ENCODE results near the gene BSPRY.
A peak's percentile ranks its signal among the peaks of the same experiment; 100 is the strongest.

The BSPRY gene

DNA sequence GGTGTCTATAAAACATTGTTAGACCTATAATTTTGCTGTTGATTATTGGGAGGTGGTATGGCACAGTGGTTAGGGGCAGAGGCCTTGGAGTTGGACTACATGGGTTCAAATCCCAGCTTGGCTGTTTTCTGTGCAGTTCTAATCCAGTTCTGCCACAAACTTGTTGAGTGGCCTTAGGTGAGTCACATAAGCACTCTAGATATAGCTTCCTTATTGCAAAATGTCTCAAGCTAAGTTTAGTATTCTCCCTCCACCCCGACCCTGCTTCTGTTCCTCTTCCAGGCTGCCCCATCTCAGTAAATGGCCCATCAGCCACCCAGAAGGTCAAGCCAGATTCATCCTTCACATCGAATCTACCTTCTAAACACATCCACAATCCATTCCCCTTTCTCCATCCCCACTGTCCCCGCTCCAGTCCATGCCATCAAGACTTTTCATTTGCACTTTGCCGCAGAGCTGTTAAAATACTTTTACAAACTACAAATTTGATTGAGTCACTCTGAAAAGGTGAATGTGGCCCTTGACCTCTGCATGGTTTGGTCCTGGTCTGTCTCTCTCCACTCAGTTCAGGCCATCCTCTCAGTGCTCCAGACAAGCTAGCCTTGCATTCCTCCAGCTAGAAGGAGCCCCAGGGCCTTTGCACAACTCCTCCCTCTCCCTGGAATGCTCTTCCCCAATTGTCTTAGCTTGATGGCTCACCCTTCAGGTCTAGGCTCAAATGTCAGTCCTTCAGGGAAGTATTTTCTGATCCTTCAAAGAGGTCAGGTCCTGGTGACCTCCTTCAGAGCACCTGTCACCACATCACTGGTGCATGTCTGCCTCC, 37.4 kb downstream of the BSPRY start:
- Histone ChIP-seq H3K4me3 (ENCODE audit: low read length) (no peak overlapping the region), H3K36me3 (ENCODE audit: control insufficient read depth, insufficient read depth, low read length, severe bottlenecking) (peaks cover 40% of the 10 kb centered on the region), H3K4me1 (ENCODE audit: control insufficient read depth, insufficient read depth, low read length) (peaks cover 15% of the 10 kb centered on the region), H3K9ac (ENCODE audit: low read length) (peak overlapping the region; percentile 53), H3K9me3 (ENCODE audit: control insufficient read depth, low read length) (no peaks in the 10 kb centered on the region), H3K27me3 (replicated peaks; ENCODE audit: control insufficient read depth, insufficient read depth, low read length) (no peaks in the 10 kb centered on the region)
- no peak for DNase-seq (ENCODE audit: low read depth)

DNA sequence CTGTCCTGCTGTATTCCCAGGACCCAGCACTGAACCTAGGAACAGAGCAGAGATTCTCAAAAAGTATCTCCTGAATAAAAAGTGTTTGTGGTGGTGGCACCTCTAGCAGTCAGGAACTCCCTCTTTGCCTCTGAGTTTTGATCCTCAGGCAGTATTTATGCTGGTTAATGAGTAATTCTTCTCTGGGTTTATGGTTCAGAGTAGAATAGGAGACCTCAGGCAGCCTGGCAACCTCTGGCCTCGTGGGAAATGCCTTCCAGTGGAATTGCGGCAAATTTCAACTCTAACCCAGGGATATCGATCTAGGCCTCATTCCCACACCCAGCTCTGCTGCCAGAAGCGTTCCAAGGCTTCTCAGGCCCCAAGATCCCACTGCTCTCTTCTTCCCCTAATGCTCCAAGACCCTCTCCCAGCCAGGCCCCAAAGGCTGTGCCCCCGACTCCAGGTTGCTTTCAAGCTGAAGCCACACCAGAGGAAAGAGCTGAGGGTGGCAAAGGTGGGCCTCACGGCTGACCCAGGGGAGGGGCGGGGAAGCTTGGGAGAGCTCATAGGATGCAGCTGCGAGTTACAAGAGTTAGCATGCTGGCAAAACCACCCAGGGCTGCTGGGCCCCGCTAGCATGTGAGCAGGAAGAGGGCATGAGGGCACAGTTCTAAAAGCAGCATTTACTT, 38.4 kb downstream of the BSPRY start:
- no peaks in the 10 kb centered on the region for H3K9me3 ChIP-seq (ENCODE audit: control insufficient read depth, low read length)
- peaks cover 47% of the 10 kb centered on the region for H3K36me3 ChIP-seq (ENCODE audit: control insufficient read depth, insufficient read depth, low read length, severe bottlenecking)
- no peak overlapping the region for H3K4me3 ChIP-seq (ENCODE audit: low read length)
- no peak for DNase-seq (ENCODE audit: low read depth)
- peak overlapping the region; percentile 53 for H3K9ac ChIP-seq (ENCODE audit: low read length)
- no peaks in the 10 kb centered on the region for H3K27me3 ChIP-seq (replicated peaks; ENCODE audit: control insufficient read depth, insufficient read depth, low read length)
- peaks cover 15% of the 10 kb centered on the region for H3K4me1 ChIP-seq (ENCODE audit: control insufficient read depth, insufficient read depth, low read length)

DNA sequence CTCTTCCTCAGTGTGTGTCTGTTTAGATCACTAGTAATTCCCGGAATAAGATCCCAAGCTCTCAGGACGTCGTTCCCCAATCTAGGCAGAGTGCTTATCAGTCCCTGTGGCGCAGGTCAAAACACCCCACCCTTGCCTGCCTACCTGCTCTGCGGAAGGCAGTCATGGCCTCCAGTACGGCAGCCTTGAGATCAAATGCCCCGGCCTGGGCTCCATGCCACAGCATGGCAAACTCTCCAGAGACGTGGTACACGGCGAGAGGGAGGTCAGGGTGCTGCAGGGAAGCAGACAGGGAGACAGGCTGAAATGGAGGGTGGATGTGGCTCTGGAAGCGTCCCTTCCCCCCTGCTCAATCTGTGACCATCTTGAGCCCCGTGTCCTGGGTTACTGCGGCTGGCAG, 39.5 kb downstream of the BSPRY start:
- Histone ChIP-seq H3K27me3 (replicated peaks; ENCODE audit: control insufficient read depth, insufficient read depth, low read length) (no peaks in the 10 kb centered on the region), H3K36me3 (ENCODE audit: control insufficient read depth, insufficient read depth, low read length, severe bottlenecking) (peaks cover 47% of the 10 kb centered on the region), H3K9ac (ENCODE audit: low read length) (no peak overlapping the region), H3K9me3 (ENCODE audit: control insufficient read depth, low read length) (no peaks in the 10 kb centered on the region), H3K4me3 (ENCODE audit: low read length) (no peak overlapping the region), H3K4me1 (ENCODE audit: control insufficient read depth, insufficient read depth, low read length) (peaks cover 15% of the 10 kb centered on the region)
- DNase-seq (ENCODE audit: low read depth) = no peak

GRCh38 chr9:113389451-113389850, 40.1 kb downstream of the BSPRY start:
- Histone ChIP-seq H3K36me3 (ENCODE audit: control insufficient read depth, insufficient read depth, low read length, severe bottlenecking) (peaks cover 47% of the 10 kb centered on the region), H3K9ac (ENCODE audit: low read length) (no peak overlapping the region), H3K27me3 (replicated peaks; ENCODE audit: control insufficient read depth, insufficient read depth, low read length) (no peaks in the 10 kb centered on the region), H3K9me3 (ENCODE audit: control insufficient read depth, low read length) (no peaks in the 10 kb centered on the region), H3K4me1 (ENCODE audit: control insufficient read depth, insufficient read depth, low read length) (peaks cover 15% of the 10 kb centered on the region), H3K4me3 (ENCODE audit: low read length) (no peak overlapping the region)
- DNase-seq (ENCODE audit: low read depth) = no peak

DNA sequence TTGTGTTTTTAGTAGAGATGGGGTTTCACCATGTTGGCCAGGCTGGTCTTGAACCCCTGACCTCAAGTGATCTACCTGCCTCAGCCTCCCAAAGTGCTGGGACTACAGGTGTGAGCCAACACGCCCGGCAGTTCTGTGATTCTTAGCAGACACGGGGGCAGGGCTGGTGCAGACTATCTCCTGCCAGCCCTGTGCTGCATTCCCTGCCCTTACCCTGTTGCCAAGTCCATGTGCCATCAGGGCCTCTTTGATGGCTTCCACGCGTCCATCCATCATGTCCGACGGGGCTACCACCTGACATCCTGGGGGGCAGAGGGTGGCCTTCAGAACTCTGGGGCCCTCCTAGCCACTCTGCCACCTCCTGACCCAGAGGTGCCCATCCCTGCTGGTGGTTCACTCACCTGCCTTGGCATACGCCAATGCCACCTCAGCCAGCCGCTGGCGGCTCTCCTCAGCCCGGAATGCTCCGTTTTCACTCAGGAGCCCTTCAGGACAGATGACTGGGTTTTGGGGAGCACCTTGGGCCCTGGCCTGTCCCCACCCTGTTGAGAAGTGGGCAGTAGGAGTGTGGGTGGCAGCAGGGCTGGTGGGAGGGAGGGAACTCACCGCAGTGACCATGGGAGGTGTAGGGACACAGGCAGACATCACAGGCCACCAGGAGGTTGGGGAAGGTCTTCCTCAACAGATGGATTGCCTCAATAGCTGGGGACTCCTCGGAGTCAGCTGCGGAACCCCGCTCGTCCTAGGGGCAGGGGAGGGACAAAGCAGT, 41.0 kb downstream of the BSPRY start:
- Histone ChIP-seq H3K4me1 (ENCODE audit: control insufficient read depth, insufficient read depth, low read length) (peaks cover 15% of the 10 kb centered on the region), H3K9ac (ENCODE audit: low read length) (no peak overlapping the region), H3K27me3 (replicated peaks; ENCODE audit: control insufficient read depth, insufficient read depth, low read length) (no peaks in the 10 kb centered on the region), H3K36me3 (ENCODE audit: control insufficient read depth, insufficient read depth, low read length, severe bottlenecking) (peaks cover 47% of the 10 kb centered on the region), H3K9me3 (ENCODE audit: control insufficient read depth, low read length) (no peaks in the 10 kb centered on the region), H3K4me3 (ENCODE audit: low read length) (no peak overlapping the region)
- no peak for DNase-seq (ENCODE audit: low read depth)

- DNase-seq (ENCODE audit: low read depth) = no peak
- no peaks in the 10 kb centered on the region for H3K27me3 ChIP-seq (replicated peaks; ENCODE audit: control insufficient read depth, insufficient read depth, low read length)
- no peak overlapping the region for H3K9ac ChIP-seq (ENCODE audit: low read length)
- no peak overlapping the region for H3K4me3 ChIP-seq (ENCODE audit: low read length)
- H3K9me3 ChIP-seq (ENCODE audit: control insufficient read depth, low read length) = no peaks in the 10 kb centered on the region
- peaks cover 45% of the 10 kb centered on the region for H3K36me3 ChIP-seq (ENCODE audit: control insufficient read depth, insufficient read depth, low read length, severe bottlenecking)
- H3K4me1 ChIP-seq (ENCODE audit: control insufficient read depth, insufficient read depth, low read length) = peaks cover 15% of the 10 kb centered on the region
Observed at GRCh38 chr9:113391917-113392316, 42.6 kb downstream of the BSPRY start.

DNA sequence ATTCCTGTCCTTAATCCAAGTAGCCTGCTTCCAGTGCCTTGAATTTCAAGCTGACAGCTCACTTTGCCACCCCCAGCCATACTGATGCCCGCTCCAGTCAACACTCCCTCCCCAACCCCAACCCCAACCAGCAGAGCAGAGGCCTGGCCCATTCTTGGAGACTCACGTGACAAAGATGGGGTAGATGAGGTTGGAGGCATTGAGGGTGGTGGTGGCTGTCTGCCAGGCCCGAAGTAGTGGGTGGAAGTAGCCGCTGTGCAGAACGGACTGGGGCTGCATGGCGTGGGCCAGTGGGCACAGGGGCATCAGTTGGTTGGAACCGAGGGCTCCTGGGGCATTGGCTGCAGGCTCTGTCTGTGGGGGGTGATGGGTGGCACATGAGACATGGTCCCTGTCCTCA, 43.9 kb downstream of the BSPRY start:
- Histone ChIP-seq H3K4me1 (ENCODE audit: control insufficient read depth, insufficient read depth, low read length) (peaks cover 10% of the 10 kb centered on the region), H3K36me3 (ENCODE audit: control insufficient read depth, insufficient read depth, low read length, severe bottlenecking) (peaks cover 38% of the 10 kb centered on the region), H3K9ac (ENCODE audit: low read length) (no peak overlapping the region), H3K27me3 (replicated peaks; ENCODE audit: control insufficient read depth, insufficient read depth, low read length) (no peaks in the 10 kb centered on the region), H3K4me3 (ENCODE audit: low read length) (no peak overlapping the region), H3K9me3 (ENCODE audit: control insufficient read depth, low read length) (no peaks in the 10 kb centered on the region)
- no peak for DNase-seq (ENCODE audit: low read depth)

DNA sequence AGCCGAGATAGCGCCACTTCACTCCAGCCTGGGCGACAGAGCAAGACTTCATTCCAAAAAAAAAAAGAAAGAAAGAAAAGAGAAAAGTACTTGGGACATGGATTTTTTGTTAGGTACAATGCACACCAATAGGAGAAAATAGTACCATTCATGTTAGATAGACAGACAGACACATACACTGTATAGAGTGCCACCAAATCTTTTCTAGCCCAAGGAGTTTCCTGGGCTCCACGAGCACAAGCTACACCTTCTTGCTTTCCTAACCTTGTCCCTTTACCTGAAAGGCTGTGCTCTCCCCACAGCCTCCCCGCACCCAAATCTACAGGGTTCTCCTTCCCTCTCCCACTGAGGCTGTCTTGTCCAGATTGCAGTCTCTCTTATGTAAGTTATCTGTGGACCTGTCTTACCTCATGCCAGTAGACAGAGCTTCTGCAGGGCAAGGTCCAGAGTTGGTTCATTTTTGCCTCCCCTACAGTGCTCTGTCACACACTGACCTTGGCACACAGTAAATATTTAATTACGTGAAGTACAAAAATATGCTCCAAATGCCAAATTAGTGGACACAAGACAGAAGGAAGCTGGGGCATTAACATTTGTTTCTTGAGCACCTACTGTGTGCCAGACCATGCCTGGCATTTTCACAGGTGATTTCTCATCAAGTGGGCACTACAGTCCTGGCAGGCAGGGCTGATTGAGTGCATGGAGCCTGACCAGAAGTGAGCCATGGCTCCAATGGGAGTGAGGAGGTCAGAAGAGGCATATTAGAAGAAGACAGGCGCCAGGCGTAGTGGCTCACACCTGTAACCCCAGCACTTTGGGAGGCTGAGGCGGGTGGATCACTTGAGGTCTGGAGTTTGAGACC, 45.9 kb downstream of the BSPRY start:
- no peak for DNase-seq (ENCODE audit: low read depth)
- no peak overlapping the region for H3K9ac ChIP-seq (ENCODE audit: low read length)
- peaks cover 22% of the 10 kb centered on the region for H3K4me1 ChIP-seq (ENCODE audit: control insufficient read depth, insufficient read depth, low read length)
- no peak overlapping the region for H3K4me3 ChIP-seq (ENCODE audit: low read length)
- H3K9me3 ChIP-seq (ENCODE audit: control insufficient read depth, low read length) = no peaks in the 10 kb centered on the region
- H3K36me3 ChIP-seq (ENCODE audit: control insufficient read depth, insufficient read depth, low read length, severe bottlenecking) = peaks cover 21% of the 10 kb centered on the region
- H3K27me3 ChIP-seq (replicated peaks; ENCODE audit: control insufficient read depth, insufficient read depth, low read length) = no peaks in the 10 kb centered on the region

- Histone ChIP-seq H3K9me3 (ENCODE audit: control insufficient read depth, low read length) (no peaks in the 10 kb centered on the region), H3K27me3 (replicated peaks; ENCODE audit: control insufficient read depth, insufficient read depth, low read length) (no peaks in the 10 kb centered on the region), H3K9ac (ENCODE audit: low read length) (no peak overlapping the region), H3K36me3 (ENCODE audit: control insufficient read depth, insufficient read depth, low read length, severe bottlenecking) (peaks cover 3% of the 10 kb centered on the region), H3K4me1 (ENCODE audit: control insufficient read depth, insufficient read depth, low read length) (peaks cover 30% of the 10 kb centered on the region), H3K4me3 (ENCODE audit: low read length) (no peak overlapping the region)
- DNase-seq (ENCODE audit: low read depth) = no peak
Observed at GRCh38 chr9:113397203-113397631, 47.9 kb downstream of the BSPRY start.

DNA sequence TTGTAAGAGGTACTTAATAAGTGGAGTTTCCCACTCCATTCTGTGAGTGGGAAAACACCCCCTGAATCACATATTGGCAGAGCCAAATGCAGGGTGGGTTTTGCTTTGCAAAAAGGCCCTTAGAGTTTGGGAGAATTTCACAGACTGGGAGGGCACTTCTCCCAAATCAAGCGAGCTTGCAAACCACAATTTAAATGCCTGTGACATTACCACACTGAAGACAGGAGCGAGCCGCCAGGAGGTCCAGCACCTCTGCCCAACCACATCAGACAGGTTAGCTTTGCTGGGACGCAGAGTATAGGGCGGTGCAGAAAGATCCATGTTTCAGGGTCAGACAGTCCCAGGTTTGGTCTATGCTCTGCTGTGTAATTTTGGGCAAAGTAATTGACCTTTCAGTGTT, 49.5 kb downstream of the BSPRY start:
- no peak overlapping the region for H3K4me3 ChIP-seq (ENCODE audit: low read length)
- no peak for DNase-seq (ENCODE audit: low read depth)
- peak overlapping the region; percentile 15 for H3K9ac ChIP-seq (ENCODE audit: low read length)
- H3K9me3 ChIP-seq (ENCODE audit: control insufficient read depth, low read length) = no peaks in the 10 kb centered on the region
- H3K27me3 ChIP-seq (replicated peaks; ENCODE audit: control insufficient read depth, insufficient read depth, low read length) = no peaks in the 10 kb centered on the region
- peaks cover 34% of the 10 kb centered on the region for H3K4me1 ChIP-seq (ENCODE audit: control insufficient read depth, insufficient read depth, low read length)
- H3K36me3 ChIP-seq (ENCODE audit: control insufficient read depth, insufficient read depth, low read length, severe bottlenecking) = no peaks in the 10 kb centered on the region

Measured in adipocyte (in vitro differentiated cells).